Mammary epithelial cell (primary cell): Measurements from ENCODE around the gene CNTN4.

Experiments used
- EZH2 ChIP-seq: IDR thresholded peaks from 2 replicates; pipeline ENCODE4 v1.6.1; 2012; ENCODE audit warnings: low read length, inconsistent platforms, borderline replicate concordance
- TF ChIP-seq, protein P1 (sequence below), 2 donors: IDR thresholded peaks in 1 of 2; conservative IDR thresholded peaks in 1 of 2; 2 replicates each; pipeline ENCODE4 v1.5.1; 2011 to 2012; ENCODE audit warnings: inconsistent platforms in 2 of 2, low read length in 2 of 2, mild to moderate bottlenecking in 2 of 2, control low read depth in 1 of 2, low read depth in 1 of 2; ENCODE audit not compliant: insufficient read depth in 1 of 2; ENCODE audit errors: extremely low read depth in 1 of 2

DNA sequence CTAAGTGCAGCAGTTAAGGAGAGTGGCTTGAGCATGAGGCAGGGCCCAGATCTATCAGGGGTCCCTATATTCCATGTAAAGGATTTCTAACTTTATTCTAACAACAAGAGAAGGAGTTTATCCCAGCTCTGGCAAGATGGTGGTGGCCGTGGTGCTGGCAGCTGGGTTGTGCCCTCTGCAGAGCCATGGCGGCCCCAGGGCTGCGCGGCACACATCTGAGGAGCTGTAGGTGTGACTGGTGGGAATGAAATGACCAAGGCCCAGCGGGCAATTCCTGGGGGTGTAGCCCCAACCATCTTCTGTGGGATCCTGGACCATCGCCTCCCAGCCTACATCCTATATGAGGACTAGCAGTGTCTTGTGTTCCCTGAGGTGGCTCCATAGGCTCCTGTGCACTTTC lies 263.5 kb downstream of the CNTN4 start:
- TF ChIP-seq, protein P1, sequence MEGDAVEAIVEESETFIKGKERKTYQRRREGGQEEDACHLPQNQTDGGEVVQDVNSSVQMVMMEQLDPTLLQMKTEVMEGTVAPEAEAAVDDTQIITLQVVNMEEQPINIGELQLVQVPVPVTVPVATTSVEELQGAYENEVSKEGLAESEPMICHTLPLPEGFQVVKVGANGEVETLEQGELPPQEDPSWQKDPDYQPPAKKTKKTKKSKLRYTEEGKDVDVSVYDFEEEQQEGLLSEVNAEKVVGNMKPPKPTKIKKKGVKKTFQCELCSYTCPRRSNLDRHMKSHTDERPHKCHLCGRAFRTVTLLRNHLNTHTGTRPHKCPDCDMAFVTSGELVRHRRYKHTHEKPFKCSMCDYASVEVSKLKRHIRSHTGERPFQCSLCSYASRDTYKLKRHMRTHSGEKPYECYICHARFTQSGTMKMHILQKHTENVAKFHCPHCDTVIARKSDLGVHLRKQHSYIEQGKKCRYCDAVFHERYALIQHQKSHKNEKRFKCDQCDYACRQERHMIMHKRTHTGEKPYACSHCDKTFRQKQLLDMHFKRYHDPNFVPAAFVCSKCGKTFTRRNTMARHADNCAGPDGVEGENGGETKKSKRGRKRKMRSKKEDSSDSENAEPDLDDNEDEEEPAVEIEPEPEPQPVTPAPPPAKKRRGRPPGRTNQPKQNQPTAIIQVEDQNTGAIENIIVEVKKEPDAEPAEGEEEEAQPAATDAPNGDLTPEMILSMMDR (conservative IDR thresholded peaks at IDR 0.05 in 1 of 2, IDR thresholded peaks at IDR 0.05 in 1 of 2; ENCODE audit: extremely low read depth in 1 of 2, insufficient read depth in 1 of 2, low read depth in 1 of 2, low read length in 2 of 2): no peak
- TF ChIP-seq EZH2: no peak
